ENCODE measurements around the gene TRAF7. TPM values are rescaled to one million over a fixed set of nuclear protein-coding genes. Genes with fewer than 3 reads are reported as not detected.
"Not testable (repeated sequence)": the region's sequence is repeated elsewhere in the genome, so short reads cannot be mapped to it uniquely, and the experiment has no call there.

The TRAF7 gene
- total RNA-seq, 2 experiments from 2014 or later = 74.8 to 80.2 TPM

DNA sequence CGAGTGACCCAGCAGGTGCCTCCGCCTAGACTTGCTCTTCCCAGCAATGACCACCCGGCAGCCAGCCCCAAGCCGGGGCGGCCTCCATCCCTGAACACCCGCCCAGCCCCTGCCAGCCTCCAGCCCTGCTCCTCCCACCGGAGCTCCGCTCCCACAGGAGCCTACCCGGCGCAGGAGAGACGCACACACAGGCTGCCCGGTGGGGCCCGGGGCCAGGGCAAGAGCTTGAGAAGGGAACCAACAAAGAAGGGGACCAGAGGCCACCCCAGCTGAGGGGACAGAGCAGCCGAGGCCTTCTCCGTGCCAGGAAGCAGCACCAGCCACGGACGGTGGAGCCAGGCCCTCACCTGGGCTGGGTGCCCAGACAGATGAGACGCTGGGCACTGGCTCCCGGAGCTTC is 33.7 kb upstream of the TRAF7 start:
- ChIA-PET CTCF (interaction anchor here (1.0 to 1.7 kb wide), 3 partner anchors 19 to 99 kb away, joined by 3 to 5 read pairs (median 3); no protein-coding TSS in a partner anchor), POLR2A (no interaction called here)
- Mint-ChIP-seq H3K27me3 (no peaks in the 10 kb centered on the region), H3K36me3 (ENCODE audit: low read depth) (no peaks in the 10 kb centered on the region), H3K27ac (no peak overlapping the region), H3K4me3 (no peak overlapping the region), H3K4me1 (ENCODE audit: low read depth) (peaks cover 9% of the 10 kb centered on the region), H3K9me3 (no peaks in the 10 kb centered on the region)
- DNase-seq (no peak), ATAC-seq (no peak)
- TF ChIP-seq CTCF (IDR thresholded peaks at IDR 0.05) = no peak
- intact Hi-C loops (cut with micrococcal nuclease) = no loop called here

DNA sequence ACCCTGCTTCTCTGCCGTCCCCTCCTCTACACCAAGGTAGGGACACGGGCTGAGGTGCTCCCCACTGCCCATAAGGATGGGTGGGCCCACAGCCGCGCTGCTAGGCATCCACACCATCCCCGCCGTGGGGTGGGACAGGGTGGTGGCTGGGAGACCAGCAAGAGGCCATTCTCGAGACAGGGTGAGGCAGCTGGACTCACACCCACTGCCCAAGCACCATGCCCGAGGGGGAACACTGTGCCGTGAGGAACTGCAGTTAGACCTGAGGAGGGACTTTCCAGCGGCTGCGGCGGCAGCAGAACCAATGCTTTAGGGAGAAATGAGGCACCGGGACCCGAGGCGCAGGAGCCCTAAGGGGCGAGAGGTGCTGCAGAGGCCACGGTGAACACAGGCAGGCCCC is 33.2 kb upstream of the TRAF7 start:
- CTCF ChIA-PET = interaction anchor here (1.0 to 1.7 kb wide), 2 partner anchors 18 to 100 kb away, joined by 3 to 5 read pairs; no protein-coding TSS in a partner anchor
- no peaks in the 10 kb centered on the region for H3K9me3 Mint-ChIP-seq
- H3K27me3 Mint-ChIP-seq = no peaks in the 10 kb centered on the region

DNA sequence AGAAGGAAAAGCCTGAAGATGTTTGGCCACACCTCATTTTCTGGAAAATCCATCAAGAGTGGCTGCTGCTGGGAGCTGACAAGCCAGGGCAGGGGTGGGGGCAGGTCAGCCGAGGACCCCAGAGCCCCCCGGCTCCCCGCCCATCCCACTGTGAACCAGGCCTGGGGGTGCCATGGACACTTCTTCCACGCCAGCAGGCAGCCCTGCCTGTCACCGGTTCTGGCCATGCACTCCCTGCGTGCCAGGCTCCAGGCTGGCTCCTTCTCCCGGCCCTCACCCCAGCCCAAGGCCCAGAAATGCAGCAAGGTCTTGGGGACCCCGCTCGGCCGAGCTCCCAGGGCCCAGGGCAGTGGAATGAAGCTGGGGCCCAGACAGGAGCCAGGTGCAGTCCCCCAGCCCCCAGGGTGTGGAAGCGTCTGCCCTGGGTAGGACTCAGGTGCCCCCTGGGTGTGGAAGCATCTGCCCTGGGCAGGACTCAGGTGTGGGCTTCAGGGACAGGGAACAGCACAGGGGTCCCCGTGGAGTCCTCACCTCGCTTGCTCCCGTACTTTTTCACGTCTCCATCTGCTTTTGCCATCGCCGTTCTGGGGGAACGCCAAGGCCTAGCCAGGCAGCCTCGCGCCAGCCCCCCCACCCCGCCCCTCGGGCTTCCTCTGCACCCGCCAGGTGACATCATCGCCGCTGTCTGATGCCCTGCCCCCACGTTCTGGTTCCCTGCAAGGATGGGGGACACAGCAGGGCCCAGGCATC is 32.5 kb upstream of the TRAF7 start:
- H3K27ac Mint-ChIP-seq; H3K36me3 Mint-ChIP-seq (ENCODE audit: low read depth); DNase-seq; intact Hi-C loops (cut with micrococcal nuclease); H3K27me3 Mint-ChIP-seq; POLR2A ChIA-PET; H3K9me3 Mint-ChIP-seq; ATAC-seq; H3K4me3 Mint-ChIP-seq; CTCF ChIA-PET: not testable (repeated sequence)
- H3K4me1 Mint-ChIP-seq (ENCODE audit: low read depth) = peaks cover 12% of the 10 kb centered on the region

More for the DNA sequence above, 33.2 kb upstream of the TRAF7 start:
- ATAC-seq (no peak), DNase-seq (no peak)
- TF ChIP-seq CTCF (IDR thresholded peaks at IDR 0.05) = no peak
- POLR2A ChIA-PET = no interaction called here
- Mint-ChIP-seq H3K4me3 (no peak overlapping the region), H3K36me3 (ENCODE audit: low read depth) (no peaks in the 10 kb centered on the region), H3K4me1 (ENCODE audit: low read depth) (peaks cover 12% of the 10 kb centered on the region), H3K27ac (no peak overlapping the region)
- intact Hi-C loops (cut with micrococcal nuclease) = no loop called here

GRCh38 chr16:2123706-2124376 is 31.7 kb upstream of the TRAF7 start:
- ATAC-seq, CTCF ChIA-PET: not testable (repeated sequence)

GRCh38 chr16:2124377-2124693 is 31.2 kb upstream of the TRAF7 start:
- intact Hi-C loops (cut with micrococcal nuclease); CTCF ChIA-PET; DNase-seq; H3K9me3 Mint-ChIP-seq; H3K36me3 Mint-ChIP-seq (ENCODE audit: low read depth); ATAC-seq; H3K4me3 Mint-ChIP-seq; H3K27ac Mint-ChIP-seq; H3K27me3 Mint-ChIP-seq; POLR2A ChIA-PET: not testable (repeated sequence)
- H3K4me1 Mint-ChIP-seq (ENCODE audit: low read depth) = peaks cover 18% of the 10 kb centered on the region

More at GRCh38 chr16:2123706-2124376, 31.7 kb upstream of the TRAF7 start:
- H3K36me3 Mint-ChIP-seq (ENCODE audit: low read depth); H3K27me3 Mint-ChIP-seq; H3K27ac Mint-ChIP-seq; intact Hi-C loops (cut with micrococcal nuclease); H3K4me3 Mint-ChIP-seq; H3K9me3 Mint-ChIP-seq; POLR2A ChIA-PET; DNase-seq: not testable (repeated sequence)
- peaks cover 16% of the 10 kb centered on the region for H3K4me1 Mint-ChIP-seq (ENCODE audit: low read depth)

DNA sequence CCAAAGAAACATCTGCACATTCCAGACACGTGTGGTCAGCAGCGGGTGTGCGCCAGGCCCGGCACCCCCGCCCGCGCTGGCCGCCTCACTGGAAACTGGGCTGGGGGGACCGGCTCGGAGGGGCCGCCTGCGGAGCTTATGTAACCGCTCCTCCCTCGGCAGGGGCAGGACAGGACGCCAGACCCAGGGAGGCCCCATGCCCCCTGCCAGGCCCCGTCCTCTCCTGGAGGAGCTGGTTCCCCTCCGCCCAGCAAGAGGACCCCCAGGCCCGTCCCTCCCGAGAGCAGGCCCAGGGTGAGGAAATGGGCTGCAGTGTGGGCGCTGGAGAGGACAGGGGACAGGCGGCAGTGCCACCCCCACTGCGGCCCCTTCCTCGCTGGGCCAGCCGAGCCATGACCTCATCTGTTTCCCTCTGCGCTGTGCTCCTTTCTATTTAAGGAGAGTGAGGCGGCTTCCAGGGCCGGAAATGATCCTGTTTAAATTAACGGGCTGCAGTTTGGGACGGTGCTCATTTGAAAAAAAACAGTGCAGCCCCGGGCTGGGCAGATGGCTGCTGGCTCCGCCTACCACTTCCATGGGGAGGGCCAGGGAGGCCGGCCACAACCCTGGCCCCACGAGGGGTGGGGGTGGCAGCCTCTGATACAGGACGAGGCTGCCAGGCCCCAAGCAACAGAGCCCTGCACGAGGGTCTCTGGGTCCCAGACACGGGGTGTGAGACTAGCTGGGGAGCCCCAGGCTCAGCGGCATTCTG is 30.7 kb upstream of the TRAF7 start:
- H3K9me3 Mint-ChIP-seq; CTCF ChIA-PET; H3K27ac Mint-ChIP-seq; ATAC-seq; DNase-seq; H3K4me3 Mint-ChIP-seq; H3K36me3 Mint-ChIP-seq (ENCODE audit: low read depth); intact Hi-C loops (cut with micrococcal nuclease); POLR2A ChIA-PET; H3K27me3 Mint-ChIP-seq: not testable (repeated sequence)
- H3K4me1 Mint-ChIP-seq (ENCODE audit: low read depth) = peaks cover 19% of the 10 kb centered on the region

GRCh38 chr16:2125609-2126008 is 30.0 kb upstream of the TRAF7 start:
- H3K27me3 Mint-ChIP-seq; ATAC-seq; H3K9me3 Mint-ChIP-seq; H3K27ac Mint-ChIP-seq; POLR2A ChIA-PET; H3K36me3 Mint-ChIP-seq (ENCODE audit: low read depth); H3K4me3 Mint-ChIP-seq; intact Hi-C loops (cut with micrococcal nuclease); CTCF ChIA-PET; DNase-seq: not testable (repeated sequence)
- peaks cover 19% of the 10 kb centered on the region for H3K4me1 Mint-ChIP-seq (ENCODE audit: low read depth)

DNA sequence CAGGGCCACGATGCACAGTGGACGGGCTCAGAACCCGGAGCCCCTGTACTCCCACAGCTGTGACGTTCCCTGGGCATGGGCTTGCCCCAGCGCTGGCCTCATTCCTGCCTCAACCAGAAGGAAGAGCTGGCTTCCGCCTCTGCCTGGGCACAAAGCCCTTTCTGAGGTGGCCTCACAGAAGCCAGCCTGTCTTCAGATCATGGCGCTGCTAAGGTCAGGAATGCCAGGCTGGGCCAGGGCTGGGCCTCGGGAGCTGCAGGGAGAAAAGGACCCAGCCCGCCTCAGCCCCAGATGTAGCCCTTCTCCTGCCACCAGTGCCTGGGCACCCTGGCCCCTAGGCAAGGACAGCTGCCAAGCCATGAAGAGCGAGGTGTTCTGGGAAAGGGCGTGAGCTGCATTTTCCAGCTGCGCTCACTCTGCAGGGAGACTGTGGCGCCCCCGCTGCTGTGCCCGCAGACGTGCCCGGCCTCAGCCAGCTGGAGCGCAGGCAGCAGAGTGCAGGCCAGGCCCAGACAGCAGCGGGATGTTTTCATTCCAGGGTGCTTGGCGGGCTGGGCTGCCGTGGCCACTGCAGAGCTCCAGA is 29.3 kb upstream of the TRAF7 start:
- DNase-seq; H3K36me3 Mint-ChIP-seq (ENCODE audit: low read depth); H3K9me3 Mint-ChIP-seq; H3K27me3 Mint-ChIP-seq; ATAC-seq; CTCF ChIA-PET; H3K27ac Mint-ChIP-seq; POLR2A ChIA-PET; H3K4me3 Mint-ChIP-seq; intact Hi-C loops (cut with micrococcal nuclease): not testable (repeated sequence)
- H3K4me1 Mint-ChIP-seq (ENCODE audit: low read depth) = peaks cover 19% of the 10 kb centered on the region

DNA sequence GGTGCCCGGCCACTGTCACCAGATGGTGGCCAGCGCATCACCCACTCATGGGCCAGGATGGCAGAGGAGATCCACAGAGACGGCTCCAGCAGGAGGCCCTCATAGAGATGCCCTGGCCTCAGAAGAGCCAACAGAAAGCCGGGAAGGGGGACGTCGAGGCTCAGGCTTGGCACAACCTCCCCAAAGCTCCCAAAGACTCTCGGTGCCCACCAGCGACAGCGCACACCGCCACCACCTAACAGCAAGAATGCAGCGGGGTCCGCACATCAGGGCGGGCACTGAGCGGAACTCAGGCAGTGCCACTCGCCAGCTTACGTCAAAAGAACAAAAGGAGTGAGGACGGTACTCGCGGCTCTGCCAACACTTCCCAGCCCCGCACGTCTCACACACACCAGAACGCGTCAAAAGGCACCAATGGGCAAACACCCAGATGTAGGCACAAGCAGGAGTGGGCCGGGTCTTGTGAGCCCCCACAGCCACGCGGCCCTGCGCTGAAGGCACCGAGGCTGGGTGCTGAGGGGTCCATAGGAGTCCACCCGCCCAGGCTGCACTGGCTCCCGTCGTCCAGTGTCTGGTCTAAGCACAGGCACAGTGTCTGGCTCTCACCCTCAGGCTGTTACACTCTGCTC is 28.5 kb upstream of the TRAF7 start:
- H3K9me3 Mint-ChIP-seq, ATAC-seq, POLR2A ChIA-PET: not testable (repeated sequence)

More for the DNA sequence above, 28.5 kb upstream of the TRAF7 start:
- H3K4me1 Mint-ChIP-seq (ENCODE audit: low read depth) = peaks cover 16% of the 10 kb centered on the region
- H3K27me3 Mint-ChIP-seq; H3K4me3 Mint-ChIP-seq; DNase-seq; CTCF ChIA-PET; intact Hi-C loops (cut with micrococcal nuclease); H3K27ac Mint-ChIP-seq; H3K36me3 Mint-ChIP-seq (ENCODE audit: low read depth): not testable (repeated sequence)
